ENCODE measurements around the gene PTPRT. TPM values are rescaled to one million over a fixed set of nuclear protein-coding genes. Genes with fewer than 3 reads are reported as not detected.
"Not testable (repeated sequence)": the region's sequence is repeated elsewhere in the genome, so short reads cannot be mapped to it uniquely, and the experiment has no call there.

PTPRT gene
- total RNA-seq, 1 experiment from 2014 or later: not detected

DNA sequence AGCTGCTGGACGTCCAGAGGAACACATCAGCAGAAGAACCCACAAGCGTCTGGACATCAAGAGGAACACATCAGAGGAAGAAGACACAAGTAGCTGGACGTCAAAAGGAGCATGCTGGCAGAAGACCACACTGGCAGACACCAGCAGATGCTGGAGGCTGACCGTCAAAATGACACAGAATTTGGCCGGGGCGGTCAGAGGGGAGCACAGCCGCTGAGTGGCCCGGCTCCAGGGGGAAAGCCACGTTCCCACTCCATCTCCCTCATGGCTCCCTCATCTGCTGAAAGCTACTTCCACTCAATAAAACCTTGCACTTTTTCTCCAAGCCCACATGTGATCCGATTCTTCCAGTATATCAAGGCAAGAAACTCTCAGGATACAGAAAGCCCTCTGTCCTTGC is 283.6 kb downstream of the PTPRT start:
- H3K9me3 ChIP-seq (ENCODE audit: low read length): peaks cover 10% of the 10 kb centered on the region; the same call in 1 of the 2 replicates
- H3K9ac ChIP-seq (ENCODE audit: low read length): no peak overlapping the region
- no TSS peak for BruUV-seq (replicated peaks)
- H3F3A ChIP-seq (ENCODE audit: low read length, unreplicated experiment): no peaks in the 10 kb centered on the region
- H3K4me2 ChIP-seq (ENCODE audit: low read length): no peak overlapping the region
- H3K4me3 ChIP-seq (ENCODE audit: low read length): no peak overlapping the region
- no peaks in the 10 kb centered on the region for H3K4me1 ChIP-seq (ENCODE audit: insufficient read depth, low read length)
- H3K36me3 ChIP-seq (ENCODE audit: low read depth, low read length): no peaks in the 10 kb centered on the region
- ChIA-PET CTCF (no interaction called here), POLR2A (ENCODE audit: unreplicated experiment) (no interaction called here)
- H3K27me3 ChIP-seq (ENCODE audit: low read length): no peaks in the 10 kb centered on the region
- H4K20me1 ChIP-seq (ENCODE audit: low read length): no peaks in the 10 kb centered on the region
- DNase-seq (no peak), ATAC-seq (no peak)
- intact Hi-C loops (cut with micrococcal nuclease): no loop called here
- no peak overlapping the region for H2AFZ ChIP-seq (ENCODE audit: low read length)
- TF ChIP-seq EZH2phosphoT487 (IDR thresholded peaks at IDR 0.05; ENCODE audit: borderline replicate concordance, low read length): no peak
- no peak for TF ChIP-seq EZH2 (IDR thresholded peaks at IDR 0.05; ENCODE audit: low read length, unreplicated experiment)
- TF ChIP-seq, protein P1, sequence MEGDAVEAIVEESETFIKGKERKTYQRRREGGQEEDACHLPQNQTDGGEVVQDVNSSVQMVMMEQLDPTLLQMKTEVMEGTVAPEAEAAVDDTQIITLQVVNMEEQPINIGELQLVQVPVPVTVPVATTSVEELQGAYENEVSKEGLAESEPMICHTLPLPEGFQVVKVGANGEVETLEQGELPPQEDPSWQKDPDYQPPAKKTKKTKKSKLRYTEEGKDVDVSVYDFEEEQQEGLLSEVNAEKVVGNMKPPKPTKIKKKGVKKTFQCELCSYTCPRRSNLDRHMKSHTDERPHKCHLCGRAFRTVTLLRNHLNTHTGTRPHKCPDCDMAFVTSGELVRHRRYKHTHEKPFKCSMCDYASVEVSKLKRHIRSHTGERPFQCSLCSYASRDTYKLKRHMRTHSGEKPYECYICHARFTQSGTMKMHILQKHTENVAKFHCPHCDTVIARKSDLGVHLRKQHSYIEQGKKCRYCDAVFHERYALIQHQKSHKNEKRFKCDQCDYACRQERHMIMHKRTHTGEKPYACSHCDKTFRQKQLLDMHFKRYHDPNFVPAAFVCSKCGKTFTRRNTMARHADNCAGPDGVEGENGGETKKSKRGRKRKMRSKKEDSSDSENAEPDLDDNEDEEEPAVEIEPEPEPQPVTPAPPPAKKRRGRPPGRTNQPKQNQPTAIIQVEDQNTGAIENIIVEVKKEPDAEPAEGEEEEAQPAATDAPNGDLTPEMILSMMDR (conservative IDR thresholded peaks at IDR 0.05; ENCODE audit: low read depth, low read length): no peak
- no peaks in the 10 kb centered on the region for H3K79me2 ChIP-seq (ENCODE audit: low read length)
- H3K27ac ChIP-seq (ENCODE audit: low read length): no peak overlapping the region
- no peaks in the 10 kb centered on the region for H3K9me2 ChIP-seq (replicated peaks; ENCODE audit: low read length)

DNA sequence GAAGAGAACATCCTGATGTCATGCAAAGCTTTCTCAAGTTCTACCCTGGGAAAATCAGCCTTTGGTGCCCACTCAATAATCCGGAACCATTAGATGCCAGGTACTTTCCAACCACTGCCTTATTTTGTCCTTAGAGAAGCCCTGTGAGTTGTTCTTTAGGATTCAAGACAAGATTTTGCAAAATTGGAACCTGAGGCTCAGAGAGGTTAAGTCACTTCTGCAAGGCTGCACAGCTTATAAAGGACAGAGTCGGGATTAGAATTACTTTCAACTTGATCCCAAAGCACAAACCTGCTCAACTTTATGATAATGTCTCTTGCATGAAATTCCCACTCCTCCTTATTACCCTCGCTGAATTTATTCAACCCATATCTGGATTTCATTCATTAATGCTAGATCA is 287.2 kb downstream of the PTPRT start:
- no peak overlapping the region for H3K4me2 ChIP-seq (ENCODE audit: low read length)
- ChIA-PET CTCF (no interaction called here), POLR2A (ENCODE audit: unreplicated experiment) (no interaction called here)
- intact Hi-C loops (cut with micrococcal nuclease): no loop called here
- H3K4me3 ChIP-seq (ENCODE audit: low read length): no peak overlapping the region
- no peaks in the 10 kb centered on the region for H3K9me2 ChIP-seq (replicated peaks; ENCODE audit: low read length)
- no TSS peak for BruUV-seq (replicated peaks)
- no peaks in the 10 kb centered on the region for H3K27me3 ChIP-seq (ENCODE audit: low read length)
- H3K27ac ChIP-seq (ENCODE audit: low read length): no peak overlapping the region
- TF ChIP-seq EZH2 (IDR thresholded peaks at IDR 0.05; ENCODE audit: low read length, unreplicated experiment) (no peak), EZH2phosphoT487 (IDR thresholded peaks at IDR 0.05; ENCODE audit: borderline replicate concordance, low read length) (no peak)
- TF ChIP-seq, protein P1 (conservative IDR thresholded peaks at IDR 0.05; ENCODE audit: low read depth, low read length): no peak
- H3K9me3 ChIP-seq (ENCODE audit: low read length): peaks cover 11% of the 10 kb centered on the region; the same call in 1 of the 2 replicates
- H3K79me2 ChIP-seq (ENCODE audit: low read length): no peaks in the 10 kb centered on the region
- no peak for ATAC-seq
- no peak overlapping the region for H2AFZ ChIP-seq (ENCODE audit: low read length)
- no peak overlapping the region for H3K9ac ChIP-seq (ENCODE audit: low read length)
- no peaks in the 10 kb centered on the region for H3F3A ChIP-seq (ENCODE audit: low read length, unreplicated experiment)
- no peaks in the 10 kb centered on the region for H3K36me3 ChIP-seq (ENCODE audit: low read depth, low read length)
- no peaks in the 10 kb centered on the region for H3K4me1 ChIP-seq (ENCODE audit: insufficient read depth, low read length)
- H4K20me1 ChIP-seq (ENCODE audit: low read length): no peaks in the 10 kb centered on the region
- DNase-seq: no peak

DNA sequence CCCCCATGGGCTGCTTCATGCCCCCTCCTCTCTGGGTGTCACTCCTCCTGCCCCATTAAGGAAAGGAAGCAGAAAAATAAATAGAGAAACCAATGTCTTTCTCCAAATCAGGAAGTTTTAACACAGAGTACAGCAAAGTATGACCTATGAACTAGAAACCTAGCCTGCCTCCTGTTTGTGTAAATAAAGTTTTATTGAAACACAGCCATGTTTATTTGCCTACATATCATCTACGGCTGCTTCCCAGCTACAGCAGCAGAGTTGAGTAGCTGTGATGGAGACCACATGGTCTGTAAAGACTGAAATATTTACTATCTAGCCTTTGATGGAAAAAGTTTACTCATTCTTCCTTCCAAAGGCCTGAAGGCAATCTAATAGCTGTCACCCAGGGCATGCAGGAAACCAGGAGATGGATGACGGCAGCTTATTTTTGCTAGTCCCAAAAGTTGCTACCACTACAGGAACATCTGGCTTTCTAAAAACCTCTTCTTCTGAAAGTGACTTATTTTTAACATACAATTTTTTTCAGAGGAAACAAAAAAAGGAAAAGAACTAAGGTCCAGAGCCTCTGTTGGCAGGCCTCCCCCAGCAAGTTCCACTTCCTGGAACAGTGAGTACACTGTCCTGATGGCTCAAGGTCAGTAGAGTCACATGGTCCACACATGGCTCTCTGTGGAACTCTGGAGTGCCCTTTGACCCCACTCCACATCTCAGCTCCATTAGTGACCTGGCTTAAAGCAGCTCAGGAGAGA is 287.8 kb downstream of the PTPRT start:
- no peak for TF ChIP-seq EZH2 (IDR thresholded peaks at IDR 0.05; ENCODE audit: low read length, unreplicated experiment)
- TF ChIP-seq, protein P1 (conservative IDR thresholded peaks at IDR 0.05; ENCODE audit: low read depth, low read length): no peak
- TF ChIP-seq EZH2phosphoT487 (IDR thresholded peaks at IDR 0.05; ENCODE audit: borderline replicate concordance, low read length): no peak
- no TSS peak for BruUV-seq (replicated peaks)
- no peaks in the 10 kb centered on the region for H3K9me2 ChIP-seq (replicated peaks; ENCODE audit: low read length)
- ATAC-seq: no peak
- H3K27me3 ChIP-seq (ENCODE audit: low read length): no peaks in the 10 kb centered on the region
- intact Hi-C loops (cut with micrococcal nuclease): no loop called here
- H3K4me3 ChIP-seq (ENCODE audit: low read length): no peak overlapping the region
- no peak overlapping the region for H3K4me2 ChIP-seq (ENCODE audit: low read length)
- no peak overlapping the region for H3K9ac ChIP-seq (ENCODE audit: low read length)
- no peak for DNase-seq
- no peaks in the 10 kb centered on the region for H3K36me3 ChIP-seq (ENCODE audit: low read depth, low read length)
- H3K27ac ChIP-seq (ENCODE audit: low read length): no peak overlapping the region
- no peaks in the 10 kb centered on the region for H3F3A ChIP-seq (ENCODE audit: low read length, unreplicated experiment)
- CTCF ChIA-PET: no interaction called here
- POLR2A ChIA-PET (ENCODE audit: unreplicated experiment): no interaction called here
- no peaks in the 10 kb centered on the region for H3K79me2 ChIP-seq (ENCODE audit: low read length)
- no peaks in the 10 kb centered on the region for H4K20me1 ChIP-seq (ENCODE audit: low read length)
- H3K9me3 ChIP-seq (ENCODE audit: low read length): peaks cover 16% of the 10 kb centered on the region; the same call in 1 of the 2 replicates
- H2AFZ ChIP-seq (ENCODE audit: low read length): no peak overlapping the region
- no peaks in the 10 kb centered on the region for H3K4me1 ChIP-seq (ENCODE audit: insufficient read depth, low read length)

DNA sequence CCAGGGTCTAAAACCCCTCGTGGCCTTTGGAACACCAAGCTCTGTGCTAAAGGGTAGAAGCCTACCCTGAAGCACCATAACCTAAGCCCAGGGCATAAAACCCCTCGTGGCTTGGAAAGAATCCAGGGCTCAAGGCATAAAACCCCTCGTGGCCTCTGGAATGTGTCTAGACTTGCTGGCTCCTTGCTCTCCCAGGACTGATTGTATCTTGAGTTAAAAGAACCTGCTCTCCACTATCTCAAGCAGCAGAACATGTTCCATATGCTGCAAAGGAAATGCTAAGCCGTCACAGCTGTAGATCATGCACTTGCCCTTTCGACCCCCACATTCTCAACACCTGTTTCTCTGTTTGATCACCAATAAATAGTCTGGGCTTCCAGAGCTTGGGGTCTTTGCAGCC is 288.9 kb downstream of the PTPRT start:
- H3K79me2 ChIP-seq (ENCODE audit: low read length); H3K27ac ChIP-seq (ENCODE audit: low read length); CTCF ChIA-PET; H3K4me3 ChIP-seq (ENCODE audit: low read length); H3K4me1 ChIP-seq (ENCODE audit: insufficient read depth, low read length); H3K4me2 ChIP-seq (ENCODE audit: low read length); H3K36me3 ChIP-seq (ENCODE audit: low read depth, low read length); intact Hi-C loops (cut with micrococcal nuclease); H3K27me3 ChIP-seq (ENCODE audit: low read length); H2AFZ ChIP-seq (ENCODE audit: low read length); ATAC-seq; H3F3A ChIP-seq (ENCODE audit: low read length, unreplicated experiment); POLR2A ChIA-PET (ENCODE audit: unreplicated experiment); DNase-seq; H4K20me1 ChIP-seq (ENCODE audit: low read length); H3K9ac ChIP-seq (ENCODE audit: low read length); H3K9me2 ChIP-seq (replicated peaks; ENCODE audit: low read length); BruUV-seq (replicated peaks): not testable (repeated sequence)
- peaks cover 18% of the 10 kb centered on the region; the same call in 1 of the 2 replicates for H3K9me3 ChIP-seq (ENCODE audit: low read length)

Measured in PC-3 (cell line).